ENCODE results near the gene TBC1D24. TPM values are rescaled to one million over a fixed set of nuclear protein-coding genes. Genes with fewer than 3 reads are reported as not detected.

The TBC1D24 gene
- polyA plus RNA-seq, 1 experiment, result 6.0 TPM

DNA sequence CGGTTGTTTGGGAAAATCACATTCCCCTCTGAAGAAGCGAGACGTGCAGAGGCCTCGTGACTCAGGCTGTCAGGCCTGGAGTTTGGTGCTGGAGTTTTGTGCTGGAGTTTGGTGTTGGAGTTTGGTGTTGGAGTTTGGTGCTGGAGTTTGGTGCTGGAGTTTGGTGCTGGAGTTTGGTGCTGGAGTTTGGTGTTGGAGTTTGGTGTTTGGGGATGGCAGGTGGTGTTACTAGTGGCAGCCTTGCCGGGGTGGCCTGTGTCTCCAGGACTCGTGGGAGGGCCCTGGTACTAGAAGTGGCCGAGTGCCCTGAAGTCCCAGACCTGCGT is 12.6 kb downstream of the TBC1D24 start:
- Histone ChIP-seq H3K9me3 (ENCODE audit: control insufficient read depth, insufficient read depth, low read length) (no peaks in the 10 kb centered on the region), H3K4me3 (ENCODE audit: low read depth, low read length) (no peak overlapping the region), H3K27me3 (ENCODE audit: control insufficient read depth, insufficient read depth, low read length) (no peaks in the 10 kb centered on the region), H3K27ac (ENCODE audit: low read depth, low read length) (no peak overlapping the region)
- ChIA-PET CTCF (interaction anchor here (4.0 kb wide), 1 partner anchor 14 kb away, joined by 23 read pairs; no protein-coding TSS in a partner anchor), POLR2A (no interaction called here)
- TF ChIP-seq, protein P1, sequence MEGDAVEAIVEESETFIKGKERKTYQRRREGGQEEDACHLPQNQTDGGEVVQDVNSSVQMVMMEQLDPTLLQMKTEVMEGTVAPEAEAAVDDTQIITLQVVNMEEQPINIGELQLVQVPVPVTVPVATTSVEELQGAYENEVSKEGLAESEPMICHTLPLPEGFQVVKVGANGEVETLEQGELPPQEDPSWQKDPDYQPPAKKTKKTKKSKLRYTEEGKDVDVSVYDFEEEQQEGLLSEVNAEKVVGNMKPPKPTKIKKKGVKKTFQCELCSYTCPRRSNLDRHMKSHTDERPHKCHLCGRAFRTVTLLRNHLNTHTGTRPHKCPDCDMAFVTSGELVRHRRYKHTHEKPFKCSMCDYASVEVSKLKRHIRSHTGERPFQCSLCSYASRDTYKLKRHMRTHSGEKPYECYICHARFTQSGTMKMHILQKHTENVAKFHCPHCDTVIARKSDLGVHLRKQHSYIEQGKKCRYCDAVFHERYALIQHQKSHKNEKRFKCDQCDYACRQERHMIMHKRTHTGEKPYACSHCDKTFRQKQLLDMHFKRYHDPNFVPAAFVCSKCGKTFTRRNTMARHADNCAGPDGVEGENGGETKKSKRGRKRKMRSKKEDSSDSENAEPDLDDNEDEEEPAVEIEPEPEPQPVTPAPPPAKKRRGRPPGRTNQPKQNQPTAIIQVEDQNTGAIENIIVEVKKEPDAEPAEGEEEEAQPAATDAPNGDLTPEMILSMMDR (IDR thresholded peaks at IDR 0.05; ENCODE audit: low read depth, low read length), result no peak
- no peak for DNase-seq (ENCODE audit: low read depth, low spot score)

DNA sequence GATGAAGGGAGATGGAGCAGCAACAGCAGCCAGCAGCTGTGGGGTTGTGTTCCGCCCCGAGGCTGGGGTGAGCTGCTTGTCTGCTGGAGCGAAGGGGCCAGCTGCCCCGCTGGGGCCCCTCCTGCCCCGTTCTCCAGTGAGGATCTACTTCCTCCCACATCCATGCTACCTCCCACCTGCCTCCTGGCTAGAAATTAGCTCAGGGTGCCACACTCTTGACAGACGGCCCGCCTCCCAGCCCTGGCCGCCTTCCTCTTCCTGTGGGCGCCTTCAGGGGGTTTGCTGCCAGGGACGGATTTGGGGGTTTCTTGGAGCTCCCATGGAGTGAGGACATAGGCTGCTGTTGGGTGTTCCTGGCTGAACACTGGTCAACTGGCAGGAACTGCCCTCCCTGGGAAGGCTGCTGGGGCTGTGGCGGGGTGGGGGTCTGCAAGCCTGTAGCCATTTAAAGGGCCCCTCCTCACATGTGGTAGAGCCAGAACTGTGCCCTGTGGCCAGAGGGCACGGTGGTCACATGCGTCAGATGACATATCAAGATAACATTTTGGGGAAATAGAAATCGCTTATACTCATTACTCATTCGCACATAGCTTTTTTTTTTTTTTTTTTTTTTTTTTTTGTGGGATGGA is 13.1 kb downstream of the TBC1D24 start:
- DNase-seq (ENCODE audit: low read depth, low spot score), result no peak
- ChIA-PET CTCF (interaction anchor here (4.0 kb wide), 1 partner anchor 13 kb away, joined by 23 read pairs; no protein-coding TSS in a partner anchor), POLR2A (interaction anchor here (0.6 to 0.7 kb wide), 2 partner anchors 333 to 725 kb away, joined by 10 to 11 read pairs; partner anchors contain the start of gene TRAF7)
- H3K27ac ChIP-seq (ENCODE audit: low read depth, low read length), result no peak overlapping the region
- TF ChIP-seq, protein P1 (IDR thresholded peaks at IDR 0.05; ENCODE audit: low read depth, low read length), result no peak
- no peaks in the 10 kb centered on the region for H3K9me3 ChIP-seq (ENCODE audit: control insufficient read depth, insufficient read depth, low read length)
- no peaks in the 10 kb centered on the region for H3K27me3 ChIP-seq (ENCODE audit: control insufficient read depth, insufficient read depth, low read length)
- H3K4me3 ChIP-seq (ENCODE audit: low read depth, low read length), result no peak overlapping the region

DNA sequence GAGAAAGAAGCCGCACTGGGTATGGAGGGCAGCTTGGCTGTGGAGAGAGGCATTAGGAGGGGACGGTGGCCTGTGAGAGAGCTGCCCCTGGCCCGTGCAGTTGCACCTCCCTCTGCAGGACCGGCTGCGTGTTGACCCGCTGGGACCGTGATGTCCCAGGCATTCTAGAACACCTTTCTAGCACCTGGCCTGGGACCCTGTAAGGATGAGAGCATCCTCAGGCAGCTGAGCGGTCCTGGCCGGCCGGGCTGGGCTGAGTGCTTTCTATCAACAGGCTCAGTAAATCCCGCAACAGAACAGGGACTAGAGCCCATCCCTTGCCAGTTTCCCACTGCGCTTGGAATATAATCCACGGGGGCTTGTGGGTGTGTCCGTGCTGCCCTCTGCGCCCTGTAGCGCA is 14.7 kb downstream of the TBC1D24 start:
- Histone ChIP-seq H3K27me3 (ENCODE audit: control insufficient read depth, insufficient read depth, low read length) (no peaks in the 10 kb centered on the region), H3K4me3 (ENCODE audit: low read depth, low read length) (no peak overlapping the region)
- CTCF ChIA-PET, result interaction anchor here (4.0 kb wide), 1 partner anchor 11 kb away, joined by 23 read pairs; no protein-coding TSS in a partner anchor

DNA sequence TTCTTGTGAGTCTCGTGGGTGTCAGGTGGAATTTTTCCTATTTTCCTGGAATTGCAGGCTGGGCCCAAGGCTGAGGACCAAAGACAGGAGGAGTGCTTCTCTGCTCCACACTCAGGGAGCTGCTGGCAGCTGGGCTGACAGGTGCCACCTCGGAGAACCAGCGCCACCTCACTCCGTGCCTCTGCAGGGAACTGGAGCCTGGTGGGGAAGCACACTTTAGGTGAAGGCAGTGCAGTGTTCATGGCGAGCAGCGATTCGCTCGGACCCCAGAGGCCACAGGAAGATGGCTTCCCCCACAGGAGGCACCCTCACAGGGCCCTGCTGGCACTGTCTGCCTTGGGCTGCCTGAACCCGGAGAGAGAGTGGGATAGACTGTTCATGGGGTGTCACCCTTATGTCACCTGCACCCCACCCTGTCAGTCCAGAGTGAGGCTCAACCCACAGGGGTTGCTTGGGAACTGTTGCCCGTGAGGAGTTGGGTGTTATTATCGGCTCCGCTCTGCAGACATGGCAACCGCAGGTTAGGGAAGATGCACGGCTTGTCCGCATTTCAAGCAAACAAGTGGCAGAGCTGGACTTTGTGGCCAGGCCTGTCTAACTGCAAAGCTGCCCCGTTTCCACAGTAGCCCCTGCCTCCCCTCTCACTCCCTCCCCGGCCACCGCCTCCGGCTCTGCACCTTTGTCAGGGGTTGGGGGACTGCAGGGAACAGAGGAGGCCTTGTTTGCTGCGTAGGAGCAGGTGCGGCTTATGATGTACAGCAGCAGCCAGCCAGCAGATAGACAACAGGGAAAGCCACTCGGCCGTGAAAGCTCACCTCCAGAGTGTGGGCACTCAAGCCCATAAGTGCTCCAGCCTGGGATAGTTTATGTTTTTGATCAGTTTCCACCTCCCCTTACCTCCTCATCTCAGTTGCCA is 15.5 kb downstream of the TBC1D24 start:
- Histone ChIP-seq H3K27ac (ENCODE audit: low read depth, low read length) (no peak overlapping the region), H3K9me3 (ENCODE audit: control insufficient read depth, insufficient read depth, low read length) (no peaks in the 10 kb centered on the region), H3K4me3 (ENCODE audit: low read depth, low read length) (no peak overlapping the region), H3K27me3 (ENCODE audit: control insufficient read depth, insufficient read depth, low read length) (no peaks in the 10 kb centered on the region)
- DNase-seq (ENCODE audit: low read depth, low spot score), result no peak
- POLR2A ChIA-PET, result no interaction called here
- CTCF ChIA-PET, result interaction anchor here (4.0 kb wide), 1 partner anchor 11 kb away, joined by 23 read pairs; no protein-coding TSS in a partner anchor
- TF ChIP-seq, protein P1 (IDR thresholded peaks at IDR 0.05; ENCODE audit: low read depth, low read length), result no peak

More for the DNA sequence above, 14.7 kb downstream of the TBC1D24 start:
- Histone ChIP-seq H3K27ac (ENCODE audit: low read depth, low read length) (no peak overlapping the region), H3K9me3 (ENCODE audit: control insufficient read depth, insufficient read depth, low read length) (no peaks in the 10 kb centered on the region)
- no peak for DNase-seq (ENCODE audit: low read depth, low spot score)
- TF ChIP-seq, protein P1 (IDR thresholded peaks at IDR 0.05; ENCODE audit: low read depth, low read length), result no peak
- POLR2A ChIA-PET, result no interaction called here

DNA sequence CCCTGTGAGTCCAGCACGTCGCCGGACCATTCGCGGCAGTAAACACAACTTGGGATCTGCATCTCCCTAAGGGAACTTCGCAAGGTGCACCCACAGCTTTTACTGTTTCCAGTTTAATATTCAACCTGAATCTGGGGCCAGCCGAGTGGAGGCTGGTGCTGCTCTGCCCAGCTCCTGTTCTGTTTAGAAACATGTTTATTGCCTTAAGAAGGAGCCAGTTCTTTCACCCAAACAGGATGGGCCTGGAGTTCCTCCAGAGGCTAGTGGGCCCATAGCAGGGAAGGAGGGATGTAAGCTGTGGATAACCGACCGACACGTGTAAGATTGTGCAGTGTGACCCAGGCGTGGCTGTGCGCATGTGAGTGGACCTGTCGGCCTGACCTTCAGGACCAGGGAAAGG is 17.4 kb downstream of the TBC1D24 start:
- ChIA-PET POLR2A (no interaction called here), CTCF (interaction anchor here (0.8 kb wide), 1 partner anchor 9 kb away, joined by 3 read pairs; no protein-coding TSS in a partner anchor)
- TF ChIP-seq, protein P1 (IDR thresholded peaks at IDR 0.05; ENCODE audit: low read depth, low read length), result no peak

More for the DNA sequence above, 17.4 kb downstream of the TBC1D24 start:
- no peaks in the 10 kb centered on the region for H3K27me3 ChIP-seq (ENCODE audit: control insufficient read depth, insufficient read depth, low read length)
- H3K27ac ChIP-seq (ENCODE audit: low read depth, low read length), result no peak overlapping the region
- no peak overlapping the region for H3K4me3 ChIP-seq (ENCODE audit: low read depth, low read length)
- no peak for DNase-seq (ENCODE audit: low read depth, low spot score)
- H3K9me3 ChIP-seq (ENCODE audit: control insufficient read depth, insufficient read depth, low read length), result no peaks in the 10 kb centered on the region; the same call in 1 of the 2 replicates

Measured in AG04450 (cell line).